Measurements from ENCODE around the gene OAT. TPM values are rescaled to one million over a fixed set of nuclear protein-coding genes. Genes with fewer than 3 reads are reported as not detected.

Gene OAT
- total and polyA plus RNA-seq, 2 of the 4 experiments (the other 2 are of a cell fraction): 110 to 152 TPM

GRCh38 chr10:124415210-124415609 is 3.5 kb downstream of the OAT start:
- H2BK5ac ChIP-seq (ENCODE audit: low read depth, low read length, poor library complexity, severe bottlenecking): no peak overlapping the region
- H3K56ac ChIP-seq (ENCODE audit: extremely low read depth, insufficient read depth, low read length): no peak overlapping the region
- no peak overlapping the region for H3K14ac ChIP-seq (replicated peaks; ENCODE audit: low read depth, low read length)
- in situ Hi-C loops (cut with MboI; ENCODE audit: low sequenced_read_pairs): no loop called here
- H3K9me3 ChIP-seq (ENCODE audit: control insufficient read depth, insufficient read depth, low read length): no peaks in the 10 kb centered on the region
- peaks cover 29% of the 10 kb centered on the region; the same call in 1 of the 2 replicates for H4K20me1 ChIP-seq (ENCODE audit: insufficient read depth, low read length)
- H2BK15ac ChIP-seq (ENCODE audit: low read depth, low read length): no peak overlapping the region
- dilution Hi-C loops (cut with HindIII; ENCODE audit: low sequenced_read_pairs, unreplicated experiment): no loop called here
- peaks cover 19 to 41% of the 10 kb centered on the region in 2 experiments for H3K79me1 ChIP-seq (ENCODE audit: low read depth in 1 of 2, low read length in 2 of 2)
- no peak overlapping the region for H2AK9ac ChIP-seq (replicated peaks; ENCODE audit: low read depth, low read length, poor library complexity)
- H3K27ac ChIP-seq (ENCODE audit: insufficient read depth, low read length): no peak overlapping the region
- intact Hi-C loops (cut with micrococcal nuclease): loop anchor here (10.0 kb wide), 1 partner anchor 1260 kb away; the partner anchor contains the start of gene BUB3
- H2BK20ac ChIP-seq (ENCODE audit: low read depth, low read length): no peak overlapping the region
- peaks cover 7% of the 10 kb centered on the region; the same call in 1 of the 2 replicates for H3K36me3 ChIP-seq (ENCODE audit: control insufficient read depth, insufficient read depth, low read length)
- H3K27me3 ChIP-seq (ENCODE audit: control insufficient read depth, insufficient read depth, low read length): no peaks in the 10 kb centered on the region
- ChIA-PET POLR2A (ENCODE audit: unreplicated experiment) (no interaction called here), CTCF (no interaction called here)
- H3K4ac ChIP-seq (ENCODE audit: low read depth, low read length): no peak overlapping the region
- ATAC-seq (ENCODE audit: low read depth) (no peak), DNase-seq (no peak)
- H4K8ac ChIP-seq (ENCODE audit: low read depth in 2 of 2, low read length in 2 of 2): no peak overlapping the region
- H3K23ac ChIP-seq (ENCODE audit: low read depth, low read length): no peak overlapping the region
- H2AK5ac ChIP-seq (ENCODE audit: low read depth, low read length): no peak overlapping the region
- H3K18ac ChIP-seq (ENCODE audit: low read depth, low read length): no peak overlapping the region
- no peak overlapping the region for H4K91ac ChIP-seq (ENCODE audit: insufficient read depth, low read depth, low read length)
- no peak overlapping the region for H3K4me3 ChIP-seq (ENCODE audit: insufficient read depth, low read depth, low read length)
- no CpG with 5 or more reads among the region's 2 CpGs for WGBS, 2 experiments (ENCODE audit: extremely low coverage in 2 of 2, insufficient read length in 1 of 2)
- H3K9me1 ChIP-seq (ENCODE audit: insufficient read depth, low read length): peaks cover 7% of the 10 kb centered on the region; the same call in 1 of the 2 replicates
- no peak overlapping the region for H3K9ac ChIP-seq (ENCODE audit: low read depth, low read length)
- H3K4me2 ChIP-seq (ENCODE audit: low read depth, low read length): no peak overlapping the region
- peaks cover 2% of the 10 kb centered on the region; the same call in 1 of the 2 replicates for H3K4me1 ChIP-seq (ENCODE audit: control insufficient read depth, insufficient read depth, low read length)
- TF ChIP-seq ELK1 (IDR thresholded peaks at IDR 0.05; ENCODE audit: borderline replicate concordance, low read depth, low read length) (no peak), MAFK (IDR thresholded peaks at IDR 0.05; ENCODE audit: low read depth, low read length) (peak; percentile 57)
- no peak overlapping the region for H4K5ac ChIP-seq (ENCODE audit: low read depth, low read length)
- no peak overlapping the region for H2AFZ ChIP-seq (replicated peaks; ENCODE audit: low read length, poor library complexity)
- BruUV-seq (replicated peaks): no TSS peak
- no peak overlapping the region for H2BK120ac ChIP-seq (ENCODE audit: low read depth, low read length)
